Measurements from ENCODE around the gene POLR2L.

The POLR2L gene

GRCh38 chr11:797296-798092, 44.8 kb downstream of the POLR2L start:
- DNase-seq = peak in 43 of 51 donors; percentile 27 to 89 (median 72)

GRCh38 chr11:796565-797295, 45.6 kb downstream of the POLR2L start:
- DNase-seq = no peak

GRCh38 chr11:795634-796564, 46.4 kb downstream of the POLR2L start:
- DNase-seq = peak in 38 of 51 donors; percentile 26 to 76 (median 51)

GRCh38 chr11:794766-795633, 47.3 kb downstream of the POLR2L start:
- DNase-seq = peak in 9 of 51 donors; percentile 7 to 73 (median 26)

- DNase-seq = no peak
Measured at GRCh38 chr11:794013-794765, 48.1 kb downstream of the POLR2L start.

GRCh38 chr11:793556-793955, 48.8 kb downstream of the POLR2L start:
- no peak for DNase-seq

- DNase-seq = no peak
Measured at GRCh38 chr11:792873-793272, 49.5 kb downstream of the POLR2L start.

GRCh38 chr11:792535-792821, 49.9 kb downstream of the POLR2L start:
- no peak for DNase-seq

GRCh38 chr11:791658-792534, 50.4 kb downstream of the POLR2L start:
- DNase-seq = no peak

- DNase-seq = no peak
Measured at GRCh38 chr11:790721-791564, 51.4 kb downstream of the POLR2L start.

GRCh38 chr11:789943-790342, 52.4 kb downstream of the POLR2L start, which contains the start of gene CEND1:
Gene CEND1 (minus strand): TSS chr11:790090. CDS start chr11:788576, 1,514 bp downstream.
- peak in 41 of 51 donors; percentile 25 to 82 (median 54) for DNase-seq

Data from hypothalamus (tissue), 51 donors.